ENCODE data around the gene DNAJB9.

The DNAJB9 gene

GRCh38 chr7:108528183-108528712, 41.4 kb upstream of the DNAJB9 start:
- TF ChIP-seq REST (IDR thresholded peaks at IDR 0.05; ENCODE audit: insufficient read depth in 1 of 2, low read depth in 2 of 2, low read length in 2 of 2) (no peak), POLR2AphosphoS5 (IDR thresholded peaks at IDR 0.05; ENCODE audit: low read depth, low read length) (no peak), SIN3A (IDR thresholded peaks at IDR 0.05; ENCODE audit: borderline replicate concordance, insufficient read depth, low read length) (no peak), FOXP2 (optimal IDR thresholded peaks at IDR 0.05; ENCODE audit: borderline replicate concordance, extremely low read depth, extremely low read length, insufficient read depth) (no peak), TAF1 (IDR thresholded peaks at IDR 0.05; ENCODE audit: borderline replicate concordance, insufficient read depth, low read length) (no peak)

GRCh38 chr7:108529341-108529740, 40.3 kb upstream of the DNAJB9 start:
- TF ChIP-seq POLR2AphosphoS5 (IDR thresholded peaks at IDR 0.05; ENCODE audit: low read depth, low read length): no peak
- no peak for TF ChIP-seq SIN3A (IDR thresholded peaks at IDR 0.05; ENCODE audit: borderline replicate concordance, insufficient read depth, low read length)
- TF ChIP-seq REST (IDR thresholded peaks at IDR 0.05; ENCODE audit: insufficient read depth in 1 of 2, low read depth in 2 of 2, low read length in 2 of 2): no peak
- TF ChIP-seq TAF1 (IDR thresholded peaks at IDR 0.05; ENCODE audit: borderline replicate concordance, insufficient read depth, low read length): no peak
- TF ChIP-seq FOXP2 (optimal IDR thresholded peaks at IDR 0.05; ENCODE audit: borderline replicate concordance, extremely low read depth, extremely low read length, insufficient read depth): no peak

GRCh38 chr7:108533712-108534111, 36.0 kb upstream of the DNAJB9 start:
- no peak for TF ChIP-seq SIN3A (IDR thresholded peaks at IDR 0.05; ENCODE audit: borderline replicate concordance, insufficient read depth, low read length)
- TF ChIP-seq POLR2AphosphoS5 (IDR thresholded peaks at IDR 0.05; ENCODE audit: low read depth, low read length): no peak
- TF ChIP-seq REST (IDR thresholded peaks at IDR 0.05; ENCODE audit: insufficient read depth in 1 of 2, low read depth in 2 of 2, low read length in 2 of 2): no peak
- no peak for TF ChIP-seq TAF1 (IDR thresholded peaks at IDR 0.05; ENCODE audit: borderline replicate concordance, insufficient read depth, low read length)
- no peak for TF ChIP-seq FOXP2 (optimal IDR thresholded peaks at IDR 0.05; ENCODE audit: borderline replicate concordance, extremely low read depth, extremely low read length, insufficient read depth)

GRCh38 chr7:108535257-108535656, 34.4 kb upstream of the DNAJB9 start:
- no peak for TF ChIP-seq POLR2AphosphoS5 (IDR thresholded peaks at IDR 0.05; ENCODE audit: low read depth, low read length)
- TF ChIP-seq FOXP2 (optimal IDR thresholded peaks at IDR 0.05; ENCODE audit: borderline replicate concordance, extremely low read depth, extremely low read length, insufficient read depth): no peak
- TF ChIP-seq SIN3A (IDR thresholded peaks at IDR 0.05; ENCODE audit: borderline replicate concordance, insufficient read depth, low read length): no peak
- TF ChIP-seq TAF1 (IDR thresholded peaks at IDR 0.05; ENCODE audit: borderline replicate concordance, insufficient read depth, low read length): no peak
- TF ChIP-seq REST (IDR thresholded peaks at IDR 0.05; ENCODE audit: insufficient read depth in 1 of 2, low read depth in 2 of 2, low read length in 2 of 2): no peak

GRCh38 chr7:108535744-108536143, 33.9 kb upstream of the DNAJB9 start:
- TF ChIP-seq TAF1 (IDR thresholded peaks at IDR 0.05; ENCODE audit: borderline replicate concordance, insufficient read depth, low read length) (no peak), FOXP2 (optimal IDR thresholded peaks at IDR 0.05; ENCODE audit: borderline replicate concordance, extremely low read depth, extremely low read length, insufficient read depth) (no peak), POLR2AphosphoS5 (IDR thresholded peaks at IDR 0.05; ENCODE audit: low read depth, low read length) (no peak), SIN3A (IDR thresholded peaks at IDR 0.05; ENCODE audit: borderline replicate concordance, insufficient read depth, low read length) (no peak), REST (IDR thresholded peaks at IDR 0.05; ENCODE audit: insufficient read depth in 1 of 2, low read depth in 2 of 2, low read length in 2 of 2) (no peak)
